Lower lobe of right lung (tissue), 2 donors: ENCODE results near the gene COL4A6. TPM values are rescaled to one million over a fixed set of nuclear protein-coding genes. Genes with fewer than 3 reads are reported as not detected.

ENCODE experiments used
- ATAC-seq, 2 donors: fragments of 200-7000 bp; cut with Tn5 transposase; one replicate each; pipeline ENCODE4 v1.9.1; 2020 to 2022; ENCODE audit warnings: mild to moderate bottlenecking in 2 of 2, moderate library complexity in 2 of 2
- DNase-seq: peaks from one replicate; pipeline ENCODE4 v3.0.0-alpha.2; 2020
- H3K27ac ChIP-seq: fragments of 200-600 bp; one replicate; pipeline ENCODE4 v1.8.0; 2022
- H3K27me3 ChIP-seq: fragments of 200-600 bp; one replicate; pipeline ENCODE4 v1.8.0; 2022; ENCODE audit warnings: low read depth
- H3K36me3 ChIP-seq: fragments of 200-600 bp; one replicate; pipeline ENCODE4 v1.8.0; 2022; ENCODE audit warnings: mild to moderate bottlenecking
- H3K4me1 ChIP-seq: fragments of 200-600 bp; one replicate; pipeline ENCODE4 v1.8.0; 2022
- H3K4me3 ChIP-seq: fragments of 200-600 bp; one replicate; pipeline ENCODE4 v1.8.0; 2022; ENCODE audit warnings: mild to moderate bottlenecking
- H3K9me3 ChIP-seq: fragments of 200-600 bp; one replicate; pipeline ENCODE4 v1.8.0; 2022
- CTCF ChIP-seq: fragments of 200-600 bp; IDR thresholded peaks from one replicate; pipeline ENCODE4 v1.8.0; 2022; ENCODE audit warnings: antibody characterized with exemption, mild to moderate bottlenecking
- intact Hi-C: fragments of 100-400 bp; cut with DNase I; formaldehyde crosslinking; loops from one replicate; pipeline ENCODE4 v1.11.0; 2022
- total RNA-seq: library from RNA; stranded (reverse); fragmentation: NEBNext Ultra II Directional; extraction: Animal tissue kit (Norgen Biotek cat#: 25700); gene quantifications from one replicate; pipeline ENCODE4 v1.2.1, GENCODE V29; 2021
- donor health status: DM: no; HTN: yes; CAD: no; lungs with severe emphysema.

Gene COL4A6
- total RNA-seq, 1 donor from 2014 or later, result 1.8 TPM

GRCh38 chrX:108114541-108114940, 323.7 kb downstream of the COL4A6 start:
- Histone ChIP-seq H3K4me1 (no peaks in the 10 kb centered on the region), H3K9me3 (no peaks in the 10 kb centered on the region), H3K27me3 (no peaks in the 10 kb centered on the region), H3K4me3 (no peak overlapping the region), H3K36me3 (no peaks in the 10 kb centered on the region), H3K27ac (no peak overlapping the region)
- no peak for TF ChIP-seq CTCF
- ATAC-seq (no peak), DNase-seq (no peak)
- intact Hi-C loops, result no loop called here

Other genes with a start within 250 kb of the COL4A6 start
- 26.0 TPM for gene COL4A5, start 1.4 kb upstream of the COL4A6 start, total RNA-seq